Femur (tissue), 1 donor: Measurements from ENCODE around the gene SLC38A3.
"Not testable (repeated sequence)": the region's sequence is repeated elsewhere in the genome, so short reads cannot be mapped to it uniquely, and the experiment has no call there.

Source experiments
- DNase-seq: peaks from one replicate; pipeline ENCODE4 v3.0.0-alpha.2; 2017

The SLC38A3 gene

GRCh38 chr3:50256978-50257890 lies 52.2 kb downstream of the SLC38A3 start:
- no peak for DNase-seq

- no peak for DNase-seq
These were observed 53.1 kb downstream of the SLC38A3 start for GRCh38 chr3:50258029-50258680.

GRCh38 chr3:50258979-50259378 lies 53.9 kb downstream of the SLC38A3 start:
- DNase-seq, result no peak

- DNase-seq, result no peak
These were observed 54.5 kb downstream of the SLC38A3 start for GRCh38 chr3:50259432-50260026.

- DNase-seq, result peak; percentile 97
These were observed 55.2 kb downstream of the SLC38A3 start for GRCh38 chr3:50260027-50260941.

- DNase-seq, result peak; percentile 54
These were observed 55.9 kb downstream of the SLC38A3 start for GRCh38 chr3:50260942-50261441.

- DNase-seq, result no peak
These were observed 56.4 kb downstream of the SLC38A3 start for GRCh38 chr3:50261505-50261904.

- not testable (repeated sequence) for DNase-seq
These were observed 57.1 kb downstream of the SLC38A3 start for GRCh38 chr3:50262200-50262599.

- DNase-seq, result no peak
These were observed 57.7 kb downstream of the SLC38A3 start for GRCh38 chr3:50262778-50263177.

GRCh38 chr3:50263478-50264382 lies 58.7 kb downstream of the SLC38A3 start:
- no peak for DNase-seq

GRCh38 chr3:50264383-50264963 lies 59.4 kb downstream of the SLC38A3 start:
- peak; percentile 96 for DNase-seq

GRCh38 chr3:50264964-50265485 lies 60.0 kb downstream of the SLC38A3 start:
- DNase-seq, result no peak

- no peak for DNase-seq
These were observed 60.5 kb downstream of the SLC38A3 start for GRCh38 chr3:50265571-50265970.

GRCh38 chr3:50266017-50266416 lies 60.9 kb downstream of the SLC38A3 start:
- DNase-seq, result no peak

GRCh38 chr3:50266836-50267235 lies 61.8 kb downstream of the SLC38A3 start:
- no peak for DNase-seq

GRCh38 chr3:50267280-50267913 lies 62.3 kb downstream of the SLC38A3 start:
- peak; percentile 85 for DNase-seq

GRCh38 chr3:50268276-50268675 lies 63.2 kb downstream of the SLC38A3 start:
- DNase-seq, result no peak

GRCh38 chr3:50268703-50269451 lies 63.8 kb downstream of the SLC38A3 start, which contains the start of gene SEMA3B:
SEMA3B (plus strand) TSS chr3:50269147; CDS start chr3:50269241, 94 bp downstream.
- DNase-seq, result peak; percentile 79

GRCh38 chr3:50269460-50269859 lies 64.4 kb downstream of the SLC38A3 start:
- DNase-seq, result no peak
